ENCODE data around the gene SERPINE2.

- no peak for TF ChIP-seq CTCF (IDR thresholded peaks at IDR 0.05)
- no peak for TF ChIP-seq POLR2A (IDR thresholded peaks at IDR 0.05)
- no peak for TF ChIP-seq EP300 (IDR thresholded peaks at IDR 0.05)
Measured at GRCh38 chr2:223969315-223969714, 69.8 kb downstream of the SERPINE2 start.

Data from tibial nerve (tissue), 4 donors.